ENCODE data around the gene SASH1. TPM values are rescaled to one million over a fixed set of nuclear protein-coding genes. Genes with fewer than 3 reads are reported as not detected.

SASH1 gene
- total RNA-seq, 1 experiment from 2014 or later = 33.2 TPM

DNA sequence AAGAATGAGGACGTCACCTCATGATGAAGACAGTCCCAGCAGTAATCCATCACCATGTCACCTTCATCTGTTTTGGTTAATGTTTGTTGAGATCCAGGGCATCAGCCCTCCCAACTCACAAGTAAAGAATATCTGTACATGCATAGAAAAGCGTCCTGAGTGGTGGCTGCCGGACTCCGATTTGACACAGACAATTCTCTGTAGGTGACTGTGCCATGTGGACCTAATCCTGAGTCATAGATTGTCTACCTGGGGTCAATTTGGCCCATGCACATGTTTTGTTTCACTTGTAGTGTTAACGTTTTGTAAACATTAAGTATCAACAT is 235.8 kb downstream of the SASH1 start:
- H3K27me3 ChIP-seq (ENCODE audit: insufficient read depth, low read length) = no peaks in the 10 kb centered on the region
- H2BK120ac ChIP-seq (ENCODE audit: low read depth, low read length, poor library complexity, severe bottlenecking) = no peak overlapping the region
- H3K4me2 ChIP-seq (ENCODE audit: insufficient read depth, insufficient read length, low read length) = no peak overlapping the region
- no peak overlapping the region for H4K5ac ChIP-seq (ENCODE audit: insufficient read length, low read depth, low read length)
- Mint-ChIP-seq H3K4me1 (peaks cover 12 to 21% of the 10 kb centered on the region in 2 experiments), H3K27me3 (ENCODE audit: low read depth) (no peaks in the 10 kb centered on the region; the same call in 1 of the 2 replicates), H3K27ac (peak overlapping the region in 1 of 3 experiments; percentile 92; a peak in 2 of 7 replicates), H3K36me3 (ENCODE audit: insufficient read depth in 1 of 3, low read depth in 3 of 3) (peaks cover 3 to 12% (median 11%) of the 10 kb centered on the region in 3 experiments; a peak in 6 of 7 replicates), H3K9me3 (peaks cover 8 to 15% of the 10 kb centered on the region in 2 experiments; a peak in 4 of 5 replicates), H3K4me3 (no peak overlapping the region)
- H3K9me3 ChIP-seq (ENCODE audit: control insufficient read depth, low read depth, low read length) = no peaks in the 10 kb centered on the region
- no peak overlapping the region for H2BK12ac ChIP-seq (ENCODE audit: insufficient read length, low read depth, low read length)
- no peak overlapping the region for H3K27ac ChIP-seq (ENCODE audit: insufficient read length, low read depth, low read length)
- no peaks in the 10 kb centered on the region for H3K79me2 ChIP-seq (ENCODE audit: insufficient read depth, low read length)
- no peak overlapping the region for H3K23ac ChIP-seq (ENCODE audit: insufficient read length, low read depth, low read length)
- H3K18ac ChIP-seq (ENCODE audit: insufficient read length, low read depth, low read length) = no peak overlapping the region
- no peak overlapping the region for H2BK5ac ChIP-seq (ENCODE audit: insufficient read length, low read length)
- no peak overlapping the region for H2BK20ac ChIP-seq (ENCODE audit: low read depth, low read length, poor library complexity, severe bottlenecking)
- H2AK5ac ChIP-seq (ENCODE audit: insufficient read length, low read length) = no peak overlapping the region
- no peak overlapping the region for H3K4ac ChIP-seq (ENCODE audit: low read depth, low read length)
- H3K79me1 ChIP-seq (ENCODE audit: insufficient read depth, low read depth, low read length, poor library complexity, severe bottlenecking) = no peaks in the 10 kb centered on the region
- no peak; the same call in 2 of the 3 replicates for TF ChIP-seq CTCF (conservative IDR thresholded peaks at IDR 0.05)
- no peak overlapping the region for H4K8ac ChIP-seq (replicated peaks; ENCODE audit: insufficient read length, low read depth, low read length)
- H3K9ac ChIP-seq (ENCODE audit: extremely low read depth, insufficient read length, low read length) = no peak overlapping the region
- H3K23me2 ChIP-seq (ENCODE audit: insufficient read length, low read depth, low read length, poor library complexity, severe bottlenecking) = no peaks in the 10 kb centered on the region
- no peak overlapping the region for H2BK15ac ChIP-seq (ENCODE audit: low read depth, low read length)
- H3K14ac ChIP-seq (ENCODE audit: insufficient read depth, low read length) = no peak overlapping the region
- H4K20me1 ChIP-seq (ENCODE audit: control insufficient read depth, insufficient read depth, insufficient read length) = no peaks in the 10 kb centered on the region
- no peak for DNase-seq
- no peak overlapping the region for H3K56ac ChIP-seq (ENCODE audit: insufficient read length, low read depth, low read length)
- peaks cover 8% of the 10 kb centered on the region for H3K4me1 ChIP-seq (ENCODE audit: insufficient read depth, low read length)
- no peak overlapping the region for H2AFZ ChIP-seq (ENCODE audit: low read length)
- no CpG with 5 or more reads among the region's 5 CpGs for WGBS (ENCODE audit: extremely low coverage, insufficient read length, low lambda C conversion rate)
- no peak overlapping the region for H3T11ph ChIP-seq (ENCODE audit: low read length)
- H4K91ac ChIP-seq (ENCODE audit: insufficient read length, low read depth, low read length) = no peak overlapping the region
